ENCODE results near the gene TDRD9. TPM values are rescaled to one million over a fixed set of nuclear protein-coding genes. Genes with fewer than 3 reads are reported as not detected.

The TDRD9 gene
- polyA plus RNA-seq, 1 donor from 2014 or later, result 15.9 TPM

DNA sequence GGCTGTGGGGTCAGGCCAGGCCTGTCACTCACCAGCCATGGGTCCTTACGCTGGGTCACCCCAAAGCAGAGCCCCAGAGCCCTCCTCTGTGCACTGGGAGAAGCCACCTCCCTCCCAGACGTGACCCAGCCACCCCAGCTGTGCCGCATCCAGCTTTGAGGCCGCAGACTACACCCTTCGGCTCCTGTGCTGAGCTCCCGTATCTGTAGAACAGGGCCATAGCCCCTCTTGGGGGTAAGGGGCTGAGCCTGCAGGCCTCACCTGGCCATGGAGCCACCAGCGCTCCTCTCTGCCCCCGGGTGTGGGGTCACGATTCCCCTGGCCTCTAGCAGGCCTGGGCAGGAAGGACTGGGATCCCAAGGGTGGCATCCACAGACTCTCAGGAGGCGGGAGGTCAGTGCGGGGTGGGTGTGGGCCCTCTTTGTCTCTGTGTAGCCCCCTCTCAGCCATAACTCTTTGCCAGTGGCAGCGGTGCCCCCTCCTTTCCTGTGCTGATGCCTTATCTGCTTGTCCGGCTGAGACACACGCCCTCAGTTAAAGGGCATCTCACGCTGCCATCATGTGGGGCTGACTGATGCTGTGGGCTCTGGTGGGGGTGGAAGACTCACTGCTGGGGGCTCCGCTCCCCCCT lies 173.5 kb downstream of the TDRD9 start:
- no peaks in the 10 kb centered on the region for H4K20me1 ChIP-seq (ENCODE audit: insufficient read depth)
- H3K4me3 ChIP-seq (ENCODE audit: low read length), result no peak overlapping the region
- no peak overlapping the region for H3K27ac ChIP-seq (ENCODE audit: low read length)
- no peaks in the 10 kb centered on the region for H3K79me2 ChIP-seq (replicated peaks; ENCODE audit: insufficient read depth, low read length)
- H3K36me3 ChIP-seq (ENCODE audit: insufficient read depth, low read length), result no peaks in the 10 kb centered on the region
- TF ChIP-seq EP300 (conservative IDR thresholded peaks at IDR 0.05; ENCODE audit: poor library complexity, severe bottlenecking) (no peak), MXI1 (conservative IDR thresholded peaks at IDR 0.05; ENCODE audit: poor library complexity, severe bottlenecking) (no peak), POLR2AphosphoS5 (IDR thresholded peaks at IDR 0.05) (no peak), RAD21 (conservative IDR thresholded peaks at IDR 0.05) (no peak), EZH2 (IDR thresholded peaks at IDR 0.05; ENCODE audit: borderline replicate concordance, insufficient read depth, low read length, poor library complexity, severe bottlenecking) (no peak), TAF1 (IDR thresholded peaks at IDR 0.05; ENCODE audit: low read depth) (no peak), SMC3 (conservative IDR thresholded peaks at IDR 0.05; ENCODE audit: poor library complexity) (no peak)
- TF ChIP-seq, protein P1, sequence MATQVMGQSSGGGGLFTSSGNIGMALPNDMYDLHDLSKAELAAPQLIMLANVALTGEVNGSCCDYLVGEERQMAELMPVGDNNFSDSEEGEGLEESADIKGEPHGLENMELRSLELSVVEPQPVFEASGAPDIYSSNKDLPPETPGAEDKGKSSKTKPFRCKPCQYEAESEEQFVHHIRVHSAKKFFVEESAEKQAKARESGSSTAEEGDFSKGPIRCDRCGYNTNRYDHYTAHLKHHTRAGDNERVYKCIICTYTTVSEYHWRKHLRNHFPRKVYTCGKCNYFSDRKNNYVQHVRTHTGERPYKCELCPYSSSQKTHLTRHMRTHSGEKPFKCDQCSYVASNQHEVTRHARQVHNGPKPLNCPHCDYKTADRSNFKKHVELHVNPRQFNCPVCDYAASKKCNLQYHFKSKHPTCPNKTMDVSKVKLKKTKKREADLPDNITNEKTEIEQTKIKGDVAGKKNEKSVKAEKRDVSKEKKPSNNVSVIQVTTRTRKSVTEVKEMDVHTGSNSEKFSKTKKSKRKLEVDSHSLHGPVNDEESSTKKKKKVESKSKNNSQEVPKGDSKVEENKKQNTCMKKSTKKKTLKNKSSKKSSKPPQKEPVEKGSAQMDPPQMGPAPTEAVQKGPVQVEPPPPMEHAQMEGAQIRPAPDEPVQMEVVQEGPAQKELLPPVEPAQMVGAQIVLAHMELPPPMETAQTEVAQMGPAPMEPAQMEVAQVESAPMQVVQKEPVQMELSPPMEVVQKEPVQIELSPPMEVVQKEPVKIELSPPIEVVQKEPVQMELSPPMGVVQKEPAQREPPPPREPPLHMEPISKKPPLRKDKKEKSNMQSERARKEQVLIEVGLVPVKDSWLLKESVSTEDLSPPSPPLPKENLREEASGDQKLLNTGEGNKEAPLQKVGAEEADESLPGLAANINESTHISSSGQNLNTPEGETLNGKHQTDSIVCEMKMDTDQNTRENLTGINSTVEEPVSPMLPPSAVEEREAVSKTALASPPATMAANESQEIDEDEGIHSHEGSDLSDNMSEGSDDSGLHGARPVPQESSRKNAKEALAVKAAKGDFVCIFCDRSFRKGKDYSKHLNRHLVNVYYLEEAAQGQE (IDR thresholded peaks at IDR 0.05; ENCODE audit: borderline replicate concordance), result no peak
- TF ChIP-seq, protein P2, sequence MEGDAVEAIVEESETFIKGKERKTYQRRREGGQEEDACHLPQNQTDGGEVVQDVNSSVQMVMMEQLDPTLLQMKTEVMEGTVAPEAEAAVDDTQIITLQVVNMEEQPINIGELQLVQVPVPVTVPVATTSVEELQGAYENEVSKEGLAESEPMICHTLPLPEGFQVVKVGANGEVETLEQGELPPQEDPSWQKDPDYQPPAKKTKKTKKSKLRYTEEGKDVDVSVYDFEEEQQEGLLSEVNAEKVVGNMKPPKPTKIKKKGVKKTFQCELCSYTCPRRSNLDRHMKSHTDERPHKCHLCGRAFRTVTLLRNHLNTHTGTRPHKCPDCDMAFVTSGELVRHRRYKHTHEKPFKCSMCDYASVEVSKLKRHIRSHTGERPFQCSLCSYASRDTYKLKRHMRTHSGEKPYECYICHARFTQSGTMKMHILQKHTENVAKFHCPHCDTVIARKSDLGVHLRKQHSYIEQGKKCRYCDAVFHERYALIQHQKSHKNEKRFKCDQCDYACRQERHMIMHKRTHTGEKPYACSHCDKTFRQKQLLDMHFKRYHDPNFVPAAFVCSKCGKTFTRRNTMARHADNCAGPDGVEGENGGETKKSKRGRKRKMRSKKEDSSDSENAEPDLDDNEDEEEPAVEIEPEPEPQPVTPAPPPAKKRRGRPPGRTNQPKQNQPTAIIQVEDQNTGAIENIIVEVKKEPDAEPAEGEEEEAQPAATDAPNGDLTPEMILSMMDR (IDR thresholded peaks at IDR 0.05; ENCODE audit: poor library complexity, severe bottlenecking), result no peak
- no peak overlapping the region for H3K9ac ChIP-seq (ENCODE audit: low read length)
- H3K9me2 ChIP-seq (ENCODE audit: insufficient read depth, low read length), result no peaks in the 10 kb centered on the region
- H3K4me2 ChIP-seq (ENCODE audit: low read length), result no peak overlapping the region
- H2AFZ ChIP-seq (ENCODE audit: low read depth, low read length), result no peak overlapping the region
- no peaks in the 10 kb centered on the region for H3K9me3 ChIP-seq (ENCODE audit: low read length)
- no peaks in the 10 kb centered on the region for H3K27me3 ChIP-seq (ENCODE audit: insufficient read depth, low read depth, low read length)
- H3F3A ChIP-seq (ENCODE audit: insufficient read depth, low read length, poor library complexity, severe bottlenecking), result no peaks in the 10 kb centered on the region

Small RNAs within 50 kb of the gene (small RNA-seq; reads per million reads assigned to genes)
- 0 to 2.2 (median 0.58) reads per million in 3 experiments for gene RN7SL634P

Other genes starting within 250 kb of the TDRD9 start
- 14.6 and 26.7 TPM in 2 replicates for gene XRCC3, start 213.0 kb upstream of the TDRD9 start, polyA plus RNA-seq
- gene ZFYVE21, start 212.6 kb upstream of the TDRD9 start, polyA plus RNA-seq, result 99.7 and 106 TPM in 2 replicates
- 6.8 and 8.2 TPM in 2 replicates for gene PPP1R13B, start 80.9 kb upstream of the TDRD9 start, polyA plus RNA-seq
- gene RD3L, start 14.1 kb downstream of the TDRD9 start, polyA plus RNA-seq, result 0.28 and 0.69 TPM in 2 replicates
- 0.16 and 1.4 TPM in 2 replicates for gene ASPG, start 157.2 kb downstream of the TDRD9 start, polyA plus RNA-seq
- gene KIF26A, start 210.1 kb downstream of the TDRD9 start, polyA plus RNA-seq, result 11.2 and 12.2 TPM in 2 replicates

All from neural cell (in vitro differentiated cells).